ENCODE data around the gene MMEL1. TPM values are rescaled to one million over a fixed set of nuclear protein-coding genes. Genes with fewer than 3 reads are reported as not detected.

MMEL1 gene
- not detected in 2 replicates for total RNA-seq

GRCh38 chr1:2632561-2633361 is at the start of gene MMEL1:
Gene MMEL1 (minus strand): TSS chr1:2633016. CDS start chr1:2629484, 3,532 bp downstream.

GRCh38 chr1:2586154-2587070 is 46.4 kb downstream of the MMEL1 start, which contains the start of gene PRXL2B:
Gene PRXL2B (plus strand): TSS chr1:2586777. CDS start chr1:2586886, 109 bp downstream.

GRCh38 chr1:2556277-2556677 is 76.5 kb downstream of the MMEL1 start, which contains the start of gene TNFRSF14:
Gene TNFRSF14 (plus strand): TSS chr1:2556371. CDS start chr1:2556665, 294 bp downstream.

Other genes with a start within 250 kb of the MMEL1 start
- 2.6 and 4.8 TPM in 2 replicates for gene MORN1, start 241.5 kb downstream of the MMEL1 start, total RNA-seq
- gene RER1, start 241.2 kb downstream of the MMEL1 start, total RNA-seq, result 67.3 and 113 TPM in 2 replicates
- 28.2 and 35.2 TPM in 2 replicates for gene PEX10, start 220.5 kb downstream of the MMEL1 start, total RNA-seq
- gene PLCH2, start 156.7 kb downstream of the MMEL1 start, total RNA-seq, result under 0.01 TPM in 1 of 2 replicates, not detected in the other
- gene PANK4, start 106.4 kb downstream of the MMEL1 start, total RNA-seq, result 12.9 and 15.1 TPM in 2 replicates
- gene HES5, start 102.8 kb downstream of the MMEL1 start, total RNA-seq, result not detected in 2 replicates
- 7.3 and 9.6 TPM in 2 replicates for gene TNFRSF14, start 76.6 kb downstream of the MMEL1 start, total RNA-seq
- 10.6 and 13.7 TPM in 2 replicates for gene PRXL2B, start 46.2 kb downstream of the MMEL1 start, total RNA-seq
- under 0.01 and 0.26 TPM in 2 replicates for gene TTC34, start 168.7 kb upstream of the MMEL1 start, total RNA-seq

Data from pericardium fibroblast (primary cell).